H1 (cell line): Measurements from ENCODE around the gene PSMB11. TPM values are rescaled to one million over a fixed set of nuclear protein-coding genes. Genes with fewer than 3 reads are reported as not detected.

ENCODE experiments used
- ATF2 ChIP-seq: IDR thresholded peaks from 2 replicates; pipeline ENCODE4 v1.6.1; 2012; ENCODE audit warnings: low read length, inconsistent platforms
- EP300 ChIP-seq, 2 experiments: IDR thresholded peaks; 1 replicate in 1 of 2; 2 replicates in 1 of 2; pipeline ENCODE4 v1.6.1; 2011 to 2012; ENCODE audit warnings: low read depth in 2 of 2, low read length in 2 of 2, mild to moderate bottlenecking in 2 of 2, borderline replicate concordance in 1 of 2, inconsistent platforms in 1 of 2, moderate library complexity in 1 of 2
- KDM1A ChIP-seq: fragments of 200-600, 300-600 bp; sonication (generic); IDR thresholded peaks from 2 replicates; pipeline ENCODE4 v1.7.1; 2016; ENCODE audit warnings: mild to moderate bottlenecking, low read length, borderline replicate concordance
- KDM4A ChIP-seq: IDR thresholded peaks from one replicate; pipeline ENCODE4 v1.7.1; 2012; ENCODE audit warnings: low read depth, mild to moderate bottlenecking, moderate library complexity, low read length, inconsistent platforms; ENCODE audit not compliant: severe bottlenecking
- NANOG ChIP-seq: IDR thresholded peaks from 2 replicates; pipeline ENCODE4 v1.6.1; 2011; ENCODE audit warnings: low read length, low read depth, mild to moderate bottlenecking, inconsistent platforms; ENCODE audit not compliant: insufficient read depth, poor library complexity, severe bottlenecking
- POLR2AphosphoS5 ChIP-seq: IDR thresholded peaks from 2 replicates; pipeline ENCODE4 v1.6.1; 2011; ENCODE audit warnings: low read depth, low read length
- POU5F1 ChIP-seq: IDR thresholded peaks from 2 replicates; pipeline ENCODE4 v1.6.1; 2011; ENCODE audit warnings: low read depth, mild to moderate bottlenecking, low read length, moderate library complexity
- SUZ12 ChIP-seq: fragments of 200-600 bp; sonication (generic); IDR thresholded peaks from 2 replicates; pipeline ENCODE4 v1.6.1; 2012; ENCODE audit warnings: mild to moderate bottlenecking, inconsistent platforms, low read length, moderate library complexity, mixed read lengths
- TAF1 ChIP-seq: IDR thresholded peaks from 2 replicates; pipeline ENCODE4 v1.6.1; 2011; ENCODE audit warnings: mild to moderate bottlenecking, low read depth, low read length
- TCF12 ChIP-seq: IDR thresholded peaks from 2 replicates; pipeline ENCODE4 v1.6.1; 2011; ENCODE audit warnings: low read depth, mild to moderate bottlenecking, low read length
- polyA plus RNA-seq, 7 experiments: library from polyadenylated mRNA; depleted of rRNA in 3 of 7; stranded (reverse) in 5 of 7; unstranded in 2 of 7; fragments of >200 nt in 5 of 7; fragments of 200-250 nt in 2 of 7; gene quantifications; 1 replicate in 5 of 7; 2 replicates in 1 of 7; 4 replicates in 1 of 7; pipeline versions ENCODE4 v1.2.1 to v1.2.3, GENCODE V29; 2011 to 2013; ENCODE audit warnings: missing spikeins in 2 of 7, mixed read lengths in 2 of 7
- total RNA-seq: library from RNA; stranded (reverse); fragmentation: NEBNext Ultra II Directional; extraction: Animal tissue kit (Norgen Biotek cat#: 25700); gene quantifications from 2 replicates; pipeline ENCODE4 v1.2.1, GENCODE V29; 2021

PSMB11 gene
- total and polyA plus RNA-seq, 2 of the 8 experiments (the other 6 are each of a cell fraction or from before 2014, with no cell fraction given), result not detected

- no peak for TF ChIP-seq ATF2
- no peak for TF ChIP-seq POU5F1
- no peak for TF ChIP-seq SUZ12
- no peak for TF ChIP-seq KDM1A
- no peak for TF ChIP-seq POLR2AphosphoS5
- TF ChIP-seq KDM4A, result no peak
- TF ChIP-seq NANOG, result no peak
- TF ChIP-seq EP300 (IDR thresholded peaks at IDR 0.05; ENCODE audit: borderline replicate concordance in 1 of 2, low read depth in 2 of 2, low read length in 2 of 2), result no peak
- TF ChIP-seq TCF12, result no peak
- no peak for TF ChIP-seq TAF1
Measured at GRCh38 chr14:23090254-23090636, 48.2 kb downstream of the PSMB11 start (continued).
